H9 (cell line): ENCODE data around the gene AP3S1. TPM values are rescaled to one million over a fixed set of nuclear protein-coding genes. Genes with fewer than 3 reads are reported as not detected.

Experiments
- DNase-seq: peaks from one replicate; pipeline ENCODE4 v3.0.0-alpha.2; 2017
- H2AFZ ChIP-seq: one replicate; pipeline ENCODE4 v1.6.1; 2013; ENCODE audit warnings: mild to moderate bottlenecking, low read length, control low read depth, moderate library complexity
- H2AK5ac ChIP-seq: 2 replicates; pipeline ENCODE4 v1.6.1; 2013; ENCODE audit warnings: low read length, control low read depth, mixed read lengths; ENCODE audit not compliant: insufficient read length
- H2BK120ac ChIP-seq: one replicate; pipeline ENCODE4 v1.6.1; 2013; ENCODE audit warnings: low read depth, mild to moderate bottlenecking, low read length, control low read depth, inconsistent platforms; ENCODE audit not compliant: poor library complexity, severe bottlenecking
- H2BK12ac ChIP-seq: 2 replicates; pipeline ENCODE4 v1.6.1; 2013; ENCODE audit warnings: low read length, control low read depth, mixed read lengths, low read depth; ENCODE audit not compliant: insufficient read length
- H2BK15ac ChIP-seq: 2 replicates; pipeline ENCODE4 v1.6.1; 2013; ENCODE audit warnings: low read depth, low read length, control low read depth
- H2BK20ac ChIP-seq: one replicate; pipeline ENCODE4 v1.6.1; 2013; ENCODE audit warnings: low read depth, mild to moderate bottlenecking, low read length, control low read depth, inconsistent platforms; ENCODE audit not compliant: poor library complexity, severe bottlenecking
- H2BK5ac ChIP-seq: 2 replicates; pipeline ENCODE4 v1.6.1; 2013; ENCODE audit warnings: low read length, control low read depth, mixed read lengths; ENCODE audit not compliant: insufficient read length
- H3K14ac ChIP-seq: 2 replicates; pipeline ENCODE4 v1.6.1; 2013; ENCODE audit warnings: low read length, control low read depth; ENCODE audit not compliant: insufficient read depth
- H3K18ac ChIP-seq: 2 replicates; pipeline ENCODE4 v1.6.1; 2013; ENCODE audit warnings: low read depth, mild to moderate bottlenecking, mixed read lengths, low read length, control low read depth; ENCODE audit not compliant: insufficient read length
- H3K23ac ChIP-seq: 2 replicates; pipeline ENCODE4 v1.6.1; 2013; ENCODE audit warnings: low read length, control low read depth, mixed read lengths, low read depth; ENCODE audit not compliant: insufficient read length
- H3K23me2 ChIP-seq: 2 replicates; pipeline ENCODE4 v1.6.1; 2013; ENCODE audit warnings: low read depth, mild to moderate bottlenecking, mixed read lengths, low read length, control low read depth; ENCODE audit not compliant: insufficient read length, poor library complexity, severe bottlenecking
- H3K27ac ChIP-seq: 2 replicates; pipeline ENCODE4 v1.5.1; 2013; ENCODE audit warnings: low read length, control low read depth, mixed read lengths, low read depth; ENCODE audit not compliant: insufficient read length
- H3K27me3 ChIP-seq: 2 replicates; pipeline ENCODE4 v1.6.1; 2013; ENCODE audit warnings: low read length, control low read depth, inconsistent platforms; ENCODE audit not compliant: insufficient read depth
- H3K4ac ChIP-seq: 2 replicates; pipeline ENCODE4 v1.6.1; 2013; ENCODE audit warnings: low read depth, mild to moderate bottlenecking, control low read depth, inconsistent platforms, low read length, moderate library complexity
- H3K4me1 ChIP-seq: 2 replicates; pipeline ENCODE4 v1.6.1; 2013; ENCODE audit warnings: low read length, control low read depth, inconsistent platforms; ENCODE audit not compliant: insufficient read depth
- H3K4me2 ChIP-seq: 2 replicates; pipeline ENCODE4 v1.6.1; 2013; ENCODE audit warnings: low read length, control low read depth, mixed read lengths; ENCODE audit not compliant: insufficient read length, insufficient read depth
- H3K56ac ChIP-seq: 2 replicates; pipeline ENCODE4 v1.6.1; 2013; ENCODE audit warnings: low read depth, mild to moderate bottlenecking, mixed read lengths, low read length, control low read depth; ENCODE audit not compliant: insufficient read length
- H3K79me1 ChIP-seq: 2 replicates; pipeline ENCODE4 v1.6.1; 2013; ENCODE audit warnings: low read depth, mild to moderate bottlenecking, moderate library complexity, low read length, control low read depth, inconsistent platforms; ENCODE audit not compliant: insufficient read depth, poor library complexity, severe bottlenecking
- H3K79me2 ChIP-seq: 2 replicates; pipeline ENCODE4 v1.6.1; 2013; ENCODE audit warnings: low read length, control low read depth, inconsistent platforms; ENCODE audit not compliant: insufficient read depth
- H3K9ac ChIP-seq: 2 replicates; pipeline ENCODE4 v1.6.1; 2013; ENCODE audit warnings: low read length, control low read depth, mixed read lengths; ENCODE audit not compliant: insufficient read length; ENCODE audit errors: extremely low read depth
- H3K9me3 ChIP-seq: one replicate; pipeline ENCODE4 v1.6.1; 2013; ENCODE audit warnings: low read depth, low read length, inconsistent platforms; ENCODE audit not compliant: control insufficient read depth
- H3T11ph ChIP-seq: one replicate; pipeline ENCODE4 v1.6.1; 2013; ENCODE audit warnings: mild to moderate bottlenecking, low read length, control low read depth, inconsistent platforms
- H4K20me1 ChIP-seq: one replicate; pipeline ENCODE4 v1.6.1; 2013; ENCODE audit not compliant: control insufficient read depth, insufficient read length, insufficient read depth
- H4K5ac ChIP-seq: 2 replicates; pipeline ENCODE4 v1.6.1; 2013; ENCODE audit warnings: low read depth, mild to moderate bottlenecking, mixed read lengths, low read length, control low read depth; ENCODE audit not compliant: insufficient read length
- H4K8ac ChIP-seq: replicated peaks from 2 replicates; pipeline ENCODE4 v1.6.1; 2013; ENCODE audit warnings: low read length, control low read depth, mixed read lengths, low read depth; ENCODE audit not compliant: insufficient read length
- H4K91ac ChIP-seq: 2 replicates; pipeline ENCODE4 v1.6.1; 2013; ENCODE audit warnings: low read depth, mild to moderate bottlenecking, moderate library complexity, mixed read lengths, low read length, control low read depth; ENCODE audit not compliant: insufficient read length
- H3K27ac Mint-ChIP-seq, 3 experiments: 2 replicates in 2 of 3; 3 replicates in 1 of 3; pipeline ENCODE4 v1.8.0; 2020 to 2021; ENCODE audit warnings: mixed read lengths in 3 of 3, mild to moderate bottlenecking in 1 of 3, moderate library complexity in 1 of 3
- H3K27me3 Mint-ChIP-seq: 2 replicates; pipeline ENCODE4 v1.8.0; 2021; ENCODE audit warnings: low read depth, mild to moderate bottlenecking, moderate library complexity, mixed read lengths
- H3K36me3 Mint-ChIP-seq, 3 experiments: 2 replicates in 2 of 3; 3 replicates in 1 of 3; pipeline ENCODE4 v1.8.0; 2020 to 2021; ENCODE audit warnings: low read depth in 3 of 3, mixed read lengths in 3 of 3; ENCODE audit not compliant: insufficient read depth in 1 of 3
- H3K4me1 Mint-ChIP-seq, 2 experiments: 2 replicates each; pipeline ENCODE4 v1.8.0; 2020; ENCODE audit warnings: mixed read lengths in 2 of 2
- H3K4me3 Mint-ChIP-seq, 2 experiments: 2 replicates in 1 of 2; 3 replicates in 1 of 2; pipeline ENCODE4 v1.8.0; 2020 to 2021; ENCODE audit warnings: mild to moderate bottlenecking in 2 of 2, mixed read lengths in 2 of 2, moderate library complexity in 1 of 2
- H3K9me3 Mint-ChIP-seq, 2 experiments: 2 replicates in 1 of 2; 3 replicates in 1 of 2; pipeline ENCODE4 v1.8.0; 2020; ENCODE audit warnings: mild to moderate bottlenecking in 2 of 2, mixed read lengths in 2 of 2, moderate library complexity in 1 of 2
- CTCF ChIP-seq: fragments of 200-600 bp; sonication (generic); conservative IDR thresholded peaks from 3 replicates; pipeline ENCODE4 v1.8.0; 2021; ENCODE audit warnings: antibody characterized with exemption, mild to moderate bottlenecking
- WGBS: extraction: QIAGEN DNeasy Blood & Tissue Kit; methylation state at CpG from one replicate; pipeline ENCODE4 v1.1.7; 2013; ENCODE audit warnings: missing lambda C conversion rate, low lambda C conversion rate, mixed read lengths; ENCODE audit not compliant: insufficient read length; ENCODE audit errors: extremely low coverage; 5-methylcytosine and 5-hydroxymethylcytosine counted together
- total RNA-seq: library from RNA; stranded (reverse); gene quantifications from 2 replicates; pipeline ENCODE4 v1.2.1, GENCODE V29; 2021

AP3S1 gene
- total RNA-seq, 1 experiment from 2014 or later = 78.4 TPM

- Histone ChIP-seq H3K4me1 (no peaks in the 10 kb centered on the region), H2BK120ac (no peak overlapping the region), H3K4me2 (no peak overlapping the region), H3K79me1 (no peaks in the 10 kb centered on the region), H4K20me1 (no peaks in the 10 kb centered on the region), H3K9ac (no peak overlapping the region), H3K18ac (no peak overlapping the region), H2BK15ac (no peak overlapping the region), H2AFZ (no peak overlapping the region), H3K79me2 (no peaks in the 10 kb centered on the region), H2BK5ac (no peak overlapping the region), H3K27ac (no peak overlapping the region), H3K56ac (no peak overlapping the region), H3K23me2 (no peaks in the 10 kb centered on the region), H3T11ph (no peak overlapping the region), H4K8ac (no peak overlapping the region), H3K14ac (no peak overlapping the region), H3K9me3 (no peaks in the 10 kb centered on the region), H3K23ac (no peak overlapping the region), H4K91ac (no peak overlapping the region), H3K27me3 (no peaks in the 10 kb centered on the region), H2BK12ac (no peak overlapping the region), H2AK5ac (no peak overlapping the region), H4K5ac (no peak overlapping the region), H3K4ac (no peak overlapping the region), H2BK20ac (no peak overlapping the region)
- H3K27me3 Mint-ChIP-seq = peaks cover 2% of the 10 kb centered on the region; the same call in 1 of the 2 replicates
- no CpG with 5 or more reads among the region's 4 CpGs for WGBS
- no peak overlapping the region for H3K4me3 Mint-ChIP-seq
- no peak for DNase-seq
- H3K27ac Mint-ChIP-seq = no peak overlapping the region
- H3K36me3 Mint-ChIP-seq = peaks cover 9 to 34% (median 22%) of the 10 kb centered on the region in 3 experiments
- no peak for TF ChIP-seq CTCF
- H3K9me3 Mint-ChIP-seq = peaks cover 7 to 11% of the 10 kb centered on the region in 2 experiments; a peak in 4 of 5 replicates
- no peaks in the 10 kb centered on the region for H3K4me1 Mint-ChIP-seq
Observed at GRCh38 chr5:115825948-115826347, 15.8 kb upstream of the AP3S1 start.
